Measurements from ENCODE around the gene TRIO.

The TRIO gene

DNA sequence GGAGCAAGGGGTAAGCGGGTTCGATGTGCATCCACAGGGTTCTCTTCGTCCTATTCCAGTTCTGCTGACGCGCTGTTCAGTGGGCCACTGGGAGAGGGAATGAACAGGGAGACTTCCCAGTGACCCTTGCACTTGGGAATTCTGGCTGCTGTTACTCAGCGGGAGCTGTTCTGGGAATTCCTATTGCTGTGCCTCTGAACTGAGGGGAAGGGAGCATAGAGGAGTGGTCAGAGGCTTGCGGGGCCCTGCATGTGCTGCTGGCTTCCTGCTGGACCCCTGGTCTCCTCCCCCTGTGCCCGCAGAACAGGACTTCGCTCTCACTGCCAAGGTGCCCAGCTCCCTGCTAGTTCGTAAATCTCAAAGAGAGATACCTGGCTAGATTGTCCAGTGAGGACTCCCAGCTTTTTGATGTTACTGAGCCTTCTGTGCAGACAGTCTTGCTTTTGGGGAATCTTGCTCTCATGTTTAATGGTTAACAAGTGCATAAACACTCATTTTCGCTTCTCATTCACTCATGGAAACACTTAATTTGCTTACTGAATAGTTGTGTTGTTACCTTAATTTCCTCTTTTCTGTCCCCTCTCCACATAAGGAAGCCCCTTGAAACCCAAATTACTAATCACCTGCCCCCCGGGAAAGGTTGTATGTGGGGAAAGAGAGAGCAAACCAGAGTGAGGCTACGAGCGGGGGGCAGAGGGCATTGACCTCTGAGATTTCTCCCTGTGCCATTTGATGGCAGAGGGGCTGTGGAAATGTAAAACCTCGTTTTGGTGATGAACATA lies 5.9 kb downstream of the TRIO start:
- no peak for DNase-seq

DNA sequence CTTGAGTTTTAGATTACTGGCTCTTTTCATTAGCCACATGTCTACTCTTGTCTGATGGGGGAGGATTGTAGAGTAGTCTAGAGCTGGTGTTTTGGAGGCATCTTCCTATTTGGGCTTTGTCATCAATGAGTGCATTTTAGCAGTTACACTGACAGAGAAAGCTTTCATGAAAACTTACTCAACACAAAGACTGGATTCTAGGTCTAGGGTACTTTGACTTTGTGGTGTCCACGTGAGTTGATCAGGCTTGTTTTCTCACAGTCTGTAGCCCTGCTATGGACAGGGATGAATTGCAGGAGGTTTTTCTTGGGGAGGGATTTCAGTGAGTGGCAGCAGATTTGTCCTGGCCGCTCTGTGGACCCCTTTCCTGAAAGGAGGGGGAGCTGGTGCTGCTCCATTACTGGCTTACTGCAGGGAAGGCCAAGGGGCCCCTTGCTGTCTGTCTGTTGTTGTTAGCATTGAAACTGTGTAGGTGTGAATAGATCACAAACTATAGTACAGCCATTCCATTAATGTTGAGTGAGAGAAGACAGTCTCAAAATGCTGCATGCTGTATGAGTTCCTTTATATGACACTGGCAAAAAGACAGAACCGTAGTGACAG lies 6.6 kb downstream of the TRIO start:
- DNase-seq = no peak

DNA sequence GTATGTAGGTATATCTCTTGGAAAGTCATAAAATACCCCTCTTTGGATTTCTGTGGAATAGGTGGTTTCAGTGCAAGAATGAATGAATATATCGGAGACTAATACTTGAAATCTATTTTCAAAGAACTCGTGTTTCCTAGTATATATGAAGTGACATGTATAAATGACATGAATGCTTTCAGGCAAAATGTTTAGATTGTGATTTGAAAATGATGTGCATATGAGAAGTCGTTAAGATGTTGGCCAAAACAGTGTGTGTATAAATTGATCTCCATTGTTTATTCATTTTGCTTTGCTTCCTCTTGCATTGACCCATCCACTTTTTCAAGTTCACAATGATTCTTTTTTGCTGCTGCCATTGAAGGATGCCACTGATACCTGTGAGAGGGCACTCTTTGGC lies 8.3 kb downstream of the TRIO start:
- DNase-seq = no peak

DNA sequence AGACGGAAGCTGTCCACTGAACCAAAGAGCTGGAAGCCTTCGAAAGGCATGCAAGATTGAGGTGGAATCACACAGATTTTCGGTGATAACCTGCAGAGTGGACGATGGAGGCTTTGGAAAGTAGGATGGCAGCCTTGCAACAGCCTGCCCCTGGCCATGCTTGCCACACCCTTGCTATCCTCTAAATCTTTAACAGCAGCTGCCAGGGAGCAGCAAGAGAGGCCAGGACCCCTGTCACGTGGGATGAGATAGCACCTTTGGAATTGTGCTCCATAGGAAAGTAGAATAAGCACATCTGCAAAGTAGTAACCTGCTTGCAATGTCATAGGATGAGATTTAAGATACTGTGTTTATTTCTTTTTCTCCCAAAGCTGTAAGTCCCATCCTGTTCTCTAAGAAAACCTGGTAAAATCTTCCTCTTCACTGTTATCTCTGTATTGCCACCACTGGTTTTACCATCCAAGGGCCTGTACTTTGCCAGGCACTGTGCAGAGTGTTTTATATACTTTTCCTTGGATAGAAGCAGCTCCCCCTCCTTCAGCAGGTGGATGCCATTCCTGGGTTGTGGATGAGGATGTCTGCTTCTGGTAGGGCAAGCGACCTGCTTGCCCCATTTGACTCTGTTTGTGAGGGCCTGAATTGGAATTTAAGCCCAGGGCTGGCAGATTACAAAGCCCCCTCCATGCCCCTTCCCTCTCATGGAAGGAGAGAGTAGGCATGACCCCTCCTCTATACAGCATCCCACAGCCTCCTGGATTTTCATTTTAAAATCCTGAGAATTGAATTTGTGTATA lies 10.1 kb downstream of the TRIO start:
- no peak for DNase-seq

GRCh38 chr5:14153932-14154731 lies 11.0 kb downstream of the TRIO start:
- DNase-seq = no peak

DNA sequence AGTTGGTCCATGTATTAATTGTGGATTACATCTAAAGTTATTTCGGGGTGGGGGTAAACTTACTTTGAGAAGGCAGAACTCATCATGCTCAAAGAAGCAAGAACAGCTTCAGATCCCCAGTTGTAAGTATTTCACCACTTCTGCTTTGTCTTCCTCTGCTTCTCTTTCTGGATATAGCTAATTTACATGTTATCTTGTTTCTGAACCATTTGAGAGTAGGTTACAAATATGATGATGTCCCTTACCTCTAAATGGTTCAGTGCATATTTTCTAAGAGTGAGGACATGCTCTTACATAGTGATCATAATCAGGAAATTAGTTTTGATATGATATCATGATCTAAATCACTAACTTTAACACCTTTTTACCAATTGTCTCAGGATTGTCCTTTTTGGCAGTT lies 11.9 kb downstream of the TRIO start:
- DNase-seq = no peak

DNA sequence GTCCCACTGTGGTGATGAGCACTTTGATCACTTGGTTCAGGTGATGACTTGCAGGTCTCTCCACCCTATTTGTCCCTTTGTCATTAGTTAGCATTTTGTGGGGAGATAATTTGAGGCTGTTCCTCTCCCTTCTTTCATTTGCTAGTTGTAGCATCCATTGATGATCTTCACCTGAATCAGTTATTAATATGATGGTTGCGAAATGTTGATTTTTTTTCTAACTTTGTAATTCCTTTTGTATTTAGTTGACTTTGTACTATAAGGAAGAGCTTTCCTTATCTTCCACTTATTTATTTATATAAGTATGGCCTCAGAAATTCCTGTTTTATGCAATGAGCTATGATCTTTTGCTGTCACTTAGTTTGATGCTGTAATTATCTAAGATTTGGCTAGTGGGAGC lies 12.6 kb downstream of the TRIO start:
- no peak for DNase-seq

GRCh38 chr5:14156290-14156649 lies 13.1 kb downstream of the TRIO start:
- DNase-seq = no peak

GRCh38 chr5:14156650-14157492 lies 13.7 kb downstream of the TRIO start:
- peak; percentile 37 for DNase-seq

DNA sequence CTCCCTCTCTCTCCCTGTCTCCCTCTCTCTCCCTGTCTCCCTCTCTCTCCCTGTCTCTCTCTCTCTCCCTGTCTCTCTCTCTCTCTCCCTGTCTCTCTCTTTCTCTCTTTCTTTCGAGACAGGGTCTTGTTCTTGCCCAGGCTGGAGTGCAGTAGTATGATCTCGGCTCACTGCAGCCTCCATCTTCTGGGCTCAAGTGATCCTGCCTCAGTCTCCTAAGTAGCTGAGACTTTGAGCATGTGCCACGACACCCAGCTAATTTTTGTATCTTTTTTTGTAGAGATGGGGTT lies 14.3 kb downstream of the TRIO start:
- no peak for DNase-seq

DNA sequence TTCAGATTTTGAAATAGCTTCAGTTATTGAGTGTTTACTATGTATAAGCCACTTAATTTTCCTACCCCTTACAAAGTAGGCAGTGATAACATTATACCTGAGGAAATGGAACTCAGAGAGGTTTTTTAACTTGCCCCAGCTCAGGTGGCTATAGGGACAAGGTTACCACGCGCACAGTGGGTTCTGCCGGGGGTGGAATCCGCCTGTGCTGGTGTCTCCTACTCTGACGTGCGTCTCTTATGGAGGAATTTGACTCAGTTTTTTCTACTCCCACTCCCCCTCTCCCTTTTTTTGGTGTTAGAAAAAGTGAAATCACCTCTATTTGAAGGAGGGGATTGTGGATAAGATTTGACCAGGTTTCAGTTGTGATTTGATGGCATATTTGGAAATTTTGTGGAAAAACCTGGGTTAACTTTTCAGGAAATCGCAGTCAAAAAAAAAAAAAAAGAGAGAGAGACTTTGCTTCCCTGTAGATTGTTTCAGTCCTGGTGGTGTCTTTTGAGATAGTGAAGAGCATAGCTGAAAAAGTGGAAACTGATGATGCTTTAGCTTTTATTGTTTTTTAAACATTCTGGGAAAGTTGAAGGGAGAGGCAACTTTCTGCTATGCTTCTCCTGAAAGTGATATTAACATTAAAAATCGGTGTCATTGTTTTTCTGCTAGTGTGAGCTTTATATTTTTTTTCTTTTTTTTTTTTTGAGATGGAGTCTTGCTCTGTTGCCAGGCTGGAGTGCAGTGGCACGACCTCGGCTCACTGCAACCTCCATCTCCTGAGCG lies 15.9 kb downstream of the TRIO start:
- DNase-seq = no peak

- DNase-seq = peak; percentile 40
Observed at GRCh38 chr5:14161825-14162556, 18.8 kb downstream of the TRIO start.

DNA sequence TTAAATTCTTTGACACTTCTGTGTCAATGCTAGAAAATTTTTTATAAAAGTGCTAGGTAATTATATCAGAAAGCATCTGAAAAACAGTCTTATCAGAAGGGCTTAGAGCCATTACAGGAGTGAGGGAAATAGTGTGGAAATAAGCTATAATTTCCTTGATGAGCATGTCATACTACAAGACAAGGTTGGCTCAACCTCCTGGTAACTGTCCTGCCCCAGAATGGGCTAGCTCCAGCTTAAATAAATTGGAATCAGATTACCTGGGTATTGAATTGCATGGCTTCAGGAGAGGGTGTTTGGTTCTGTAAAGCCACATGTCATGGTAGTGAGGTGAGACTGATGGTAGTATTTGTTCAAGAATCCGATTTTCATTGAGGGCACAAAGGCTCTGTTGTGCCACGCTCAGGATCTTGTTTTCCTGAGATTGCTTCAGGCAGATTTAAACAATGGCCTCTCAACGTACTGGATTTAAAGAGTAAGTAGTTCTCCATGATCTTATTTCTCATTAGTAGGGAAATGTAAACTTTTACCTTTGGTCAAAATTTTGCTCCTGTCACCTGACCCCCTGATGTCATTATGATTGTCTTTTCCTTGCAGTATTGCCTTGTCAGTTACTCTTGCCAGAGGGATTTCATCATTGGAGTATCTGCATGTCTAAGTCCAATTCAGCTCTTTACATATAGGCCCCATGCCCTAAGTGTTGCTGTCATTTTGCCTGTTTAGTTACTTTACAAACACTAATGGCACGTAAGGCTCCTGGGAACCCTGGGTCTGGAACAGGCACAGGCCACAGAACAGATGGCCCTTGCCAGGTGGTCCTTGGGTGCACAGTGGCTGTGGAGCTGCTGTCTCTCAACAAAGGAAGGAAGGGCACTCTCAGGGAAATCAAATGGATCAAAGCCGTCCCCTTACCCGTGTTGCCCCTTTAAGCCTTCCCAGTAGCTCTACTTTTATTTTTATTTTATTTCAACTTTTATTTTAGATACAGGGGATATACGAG lies 21.3 kb downstream of the TRIO start:
- DNase-seq = no peak

DNA sequence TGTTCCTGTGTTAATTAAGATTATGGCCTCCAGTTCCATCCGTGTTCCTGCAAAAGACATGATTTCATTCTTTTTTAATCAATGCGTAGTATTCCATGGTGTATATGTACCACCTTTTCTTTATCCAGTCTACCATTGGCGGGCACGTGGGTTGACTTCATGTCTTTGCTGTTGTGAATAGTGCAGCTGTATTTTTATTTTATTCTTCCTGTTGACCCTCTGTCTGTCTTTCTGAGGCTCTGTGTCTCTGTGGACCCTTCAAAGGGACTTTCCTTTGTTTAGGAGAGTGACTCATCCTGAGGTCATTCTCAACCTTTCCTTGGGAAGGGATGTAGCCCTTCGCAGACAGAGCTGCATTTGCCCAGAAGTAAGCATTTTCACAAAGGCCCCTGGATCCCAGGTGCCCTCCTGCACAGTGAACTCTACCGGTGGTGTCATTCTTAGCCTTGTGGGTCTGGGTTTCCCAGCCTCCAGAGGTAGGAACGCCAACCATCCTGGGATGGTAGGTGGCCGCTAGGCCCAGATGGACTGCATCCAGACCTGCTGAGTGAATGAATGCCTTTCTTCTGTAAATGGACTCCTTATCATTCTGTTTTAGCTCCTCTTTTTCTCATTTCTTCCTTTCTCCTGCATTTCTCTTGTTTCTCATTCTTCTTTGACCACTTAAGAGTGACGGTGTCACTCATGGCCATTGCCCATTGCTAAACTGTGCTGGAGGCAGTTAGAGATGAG lies 22.4 kb downstream of the TRIO start:
- DNase-seq = no peak

- no peak for DNase-seq
Observed at GRCh38 chr5:14166437-14166836, 23.3 kb downstream of the TRIO start.

- DNase-seq = no peak
Observed at GRCh38 chr5:14167211-14167845, 24.2 kb downstream of the TRIO start.

DNA sequence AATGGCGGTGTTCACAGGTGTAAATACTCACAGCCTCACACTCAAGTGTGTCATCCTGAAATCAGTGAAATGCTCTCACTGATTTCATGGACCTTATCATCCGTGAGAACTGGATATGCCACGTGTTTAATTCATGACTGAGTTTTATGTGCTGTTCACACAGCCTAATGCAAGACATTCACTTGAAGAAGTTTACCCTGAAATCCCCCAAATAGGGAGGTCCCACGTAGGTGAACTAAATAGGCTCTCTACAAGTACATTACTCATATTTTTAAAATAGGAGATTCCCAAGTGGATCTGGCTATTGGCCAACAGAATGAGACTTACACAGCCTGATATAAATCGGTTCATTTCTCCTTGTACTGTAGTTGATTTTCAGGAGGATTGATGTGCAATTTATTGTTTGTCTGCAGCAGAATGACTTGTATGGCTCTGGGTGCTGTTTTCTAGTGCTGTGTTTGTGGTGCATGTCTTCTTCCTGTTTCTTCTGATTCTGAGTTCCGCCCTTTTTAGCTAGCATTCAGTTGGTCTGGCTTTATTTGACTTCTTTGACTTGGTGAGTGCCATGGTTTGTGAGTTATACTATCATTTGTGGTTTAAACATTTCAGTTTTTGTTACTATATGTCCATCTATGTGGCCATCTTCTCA lies 25.1 kb downstream of the TRIO start:
- DNase-seq = no peak

DNA sequence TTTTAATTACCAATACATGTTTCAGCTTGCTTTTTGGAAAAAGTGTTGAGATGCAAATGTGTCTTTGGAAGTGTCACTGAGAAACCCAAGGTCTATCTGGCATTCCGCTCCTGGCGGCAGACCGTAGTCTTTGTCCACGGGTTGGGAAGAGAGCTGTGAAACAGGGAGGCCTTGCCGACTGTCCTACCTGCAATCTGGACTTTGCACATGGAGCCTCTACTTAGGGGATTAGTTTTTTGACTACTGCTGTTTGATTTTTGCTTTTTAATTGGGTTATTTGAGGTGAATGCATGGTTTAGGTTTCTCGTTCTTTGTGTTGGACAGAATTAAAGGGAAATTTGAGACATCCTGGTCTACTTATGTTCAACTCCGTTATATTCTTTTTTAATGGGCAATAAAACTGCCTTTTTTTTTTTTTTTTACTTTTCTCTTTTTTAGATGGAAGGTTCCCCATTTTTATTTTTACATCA lies 25.7 kb downstream of the TRIO start:
- no peak for DNase-seq
